Fibroblast of skin of abdomen (primary cell): ENCODE data around the gene MAGEB1. TPM values are rescaled to one million over a fixed set of nuclear protein-coding genes. Genes with fewer than 3 reads are reported as not detected.

Experiments used
- DNase-seq: peaks from one replicate; pipeline ENCODE4 v3.0.0-alpha.2; 2013
- polyA plus RNA-seq, 2 experiments: library from polyadenylated mRNA; unstranded; fragments of 120-200 nt; gene quantifications; one replicate each; pipeline ENCODE4 v1.2.1, GENCODE V29; 2013; ENCODE audit not compliant: insufficient read length in 2 of 2

MAGEB1 gene
- polyA plus RNA-seq (2013, experiment 1 of 2; ENCODE audit: insufficient read length), result not detected
- polyA plus RNA-seq (2013, experiment 2 of 2; ENCODE audit: insufficient read length), result not detected

DNA sequence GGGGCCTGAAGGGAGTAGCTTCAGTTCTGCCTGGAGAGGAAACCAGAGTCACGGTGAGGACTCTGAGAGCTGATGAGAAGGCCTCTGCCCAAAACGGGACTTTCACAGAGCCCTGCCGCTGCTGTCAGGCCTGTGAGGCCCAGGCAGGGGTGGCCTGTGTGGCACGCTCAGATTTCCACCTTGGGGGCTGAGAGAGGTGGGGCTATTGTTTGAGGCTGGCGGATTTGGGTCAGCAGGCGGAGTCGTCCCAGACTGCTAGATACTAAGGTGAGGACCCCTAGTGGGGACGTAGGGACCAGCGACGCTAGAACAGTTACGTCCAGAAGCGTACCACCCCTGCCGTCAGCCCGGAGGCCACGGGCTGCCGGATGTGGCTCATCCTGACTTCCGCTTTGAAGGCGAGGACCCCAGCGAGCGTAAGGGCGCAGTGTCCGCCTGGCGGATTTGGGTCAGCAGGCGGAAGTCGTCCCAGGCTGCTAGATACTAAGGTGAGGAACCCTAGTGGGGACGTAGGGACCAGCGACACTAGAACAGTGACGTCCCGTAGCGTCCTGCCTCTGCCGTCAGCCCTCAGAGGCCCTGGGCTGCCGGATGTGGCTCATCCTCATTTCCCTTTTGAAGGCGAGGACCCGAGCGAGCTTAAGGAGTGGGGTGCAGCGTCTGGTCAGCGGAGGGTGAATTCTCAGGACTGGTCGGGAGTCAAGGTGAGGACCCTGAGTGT, at the start of gene MAGEB1:
Gene MAGEB1, plus strand, starts transcription at position 378 of the 721 bp plus-strand sequence. CDS start 3,348 bp downstream, outside the sequence.
- DNase-seq, result no peak

GRCh38 chrX:30212172-30212571, 34.8 kb upstream of the MAGEB1 start:
- DNase-seq, result no peak

DNA sequence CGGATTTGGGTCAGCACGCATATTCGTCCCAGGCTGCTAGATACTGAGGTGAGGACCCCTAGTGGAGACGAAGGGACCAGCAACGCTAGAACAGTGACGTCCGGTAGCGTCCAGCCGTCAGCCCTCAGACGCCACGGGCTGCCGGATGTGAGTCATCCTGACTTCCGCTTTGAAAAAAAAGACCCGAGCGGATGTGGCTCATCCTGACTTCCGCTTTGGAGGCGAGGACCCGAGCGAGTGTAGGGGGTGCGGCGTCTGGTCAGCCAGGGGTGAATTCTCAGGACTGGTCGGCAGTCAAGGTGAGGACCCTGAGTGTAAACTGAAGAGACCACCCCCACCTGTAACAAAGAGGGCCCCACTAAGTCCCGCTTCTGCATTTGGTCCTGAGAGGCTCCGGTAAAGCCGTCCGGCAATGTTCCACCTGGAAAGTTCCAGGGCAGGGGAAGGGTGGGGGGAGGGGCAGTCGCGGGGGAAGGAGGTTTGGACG, 31.5 kb upstream of the MAGEB1 start, which contains the start of gene MAGEB2:
Gene MAGEB2, plus strand, starts transcription at position 207 of the 487 bp plus-strand sequence. CDS start 3,018 bp downstream, outside the sequence.
- DNase-seq, result no peak

- no peak for DNase-seq
Observed at GRCh38 chrX:30217465-30217864, 29.5 kb upstream of the MAGEB1 start.

DNA sequence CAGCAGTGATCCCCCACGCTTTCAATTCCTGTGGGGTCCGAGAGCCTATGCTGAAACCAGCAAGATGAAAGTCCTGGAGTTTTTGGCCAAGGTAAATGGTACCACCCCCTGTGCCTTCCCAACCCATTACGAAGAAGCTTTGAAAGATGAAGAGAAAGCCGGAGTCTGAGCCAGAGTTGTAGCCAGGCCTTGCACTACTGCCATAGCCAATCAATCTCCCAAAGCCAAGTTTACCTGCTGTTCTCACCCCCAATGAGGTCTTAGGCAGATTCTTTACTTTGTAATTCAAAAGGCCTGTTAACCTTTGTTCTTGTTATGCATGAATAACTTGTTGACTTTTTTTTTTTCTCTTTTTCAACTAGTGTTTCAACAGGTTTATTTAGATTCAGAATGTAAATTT, 27.6 kb upstream of the MAGEB1 start:
- no peak for DNase-seq

- DNase-seq, result no peak
Observed at GRCh38 chrX:30220661-30221060, 26.3 kb upstream of the MAGEB1 start.

- DNase-seq, result no peak
Observed at GRCh38 chrX:30224536-30224935, 22.4 kb upstream of the MAGEB1 start.

GRCh38 chrX:30228526-30228925, 18.4 kb upstream of the MAGEB1 start:
- DNase-seq, result no peak

- DNase-seq, result no peak
Observed at GRCh38 chrX:30230395-30230794, 16.6 kb upstream of the MAGEB1 start, which contains the start of gene MAGEB3. Gene MAGEB3 (plus strand): TSS chrX:30230657. CDS start chrX:30235925, 5,268 bp downstream.

GRCh38 chrX:30241724-30242415, 5.1 kb upstream of the MAGEB1 start, which contains the start of gene MAGEB4:
Gene MAGEB4 (plus strand): TSS chrX:30242000. CDS start chrX:30242136, 136 bp downstream.
- DNase-seq, result no peak

DNA sequence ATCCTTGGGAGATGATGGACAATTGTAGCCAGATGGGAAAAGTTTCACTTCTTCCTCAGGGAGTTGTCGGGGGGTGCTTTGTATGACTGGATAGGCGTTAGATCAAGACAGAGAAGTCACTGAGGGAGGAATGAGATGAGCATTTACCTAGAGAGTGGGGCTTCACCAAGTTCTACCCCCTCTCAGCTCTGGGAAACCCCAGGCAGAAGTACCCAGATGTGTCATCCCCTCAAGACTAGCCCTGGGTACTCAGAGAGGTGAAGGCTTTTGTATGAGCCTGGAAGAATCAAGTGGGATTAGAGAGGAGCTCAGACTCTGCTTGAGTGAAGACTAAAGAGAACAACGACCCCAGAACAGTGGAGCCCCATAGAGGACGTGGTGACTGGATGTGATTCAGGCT, 1.9 kb downstream of the MAGEB1 start:
- DNase-seq, result no peak

GRCh38 chrX:30253257-30253656, 6.3 kb downstream of the MAGEB1 start:
- DNase-seq, result no peak

DNA sequence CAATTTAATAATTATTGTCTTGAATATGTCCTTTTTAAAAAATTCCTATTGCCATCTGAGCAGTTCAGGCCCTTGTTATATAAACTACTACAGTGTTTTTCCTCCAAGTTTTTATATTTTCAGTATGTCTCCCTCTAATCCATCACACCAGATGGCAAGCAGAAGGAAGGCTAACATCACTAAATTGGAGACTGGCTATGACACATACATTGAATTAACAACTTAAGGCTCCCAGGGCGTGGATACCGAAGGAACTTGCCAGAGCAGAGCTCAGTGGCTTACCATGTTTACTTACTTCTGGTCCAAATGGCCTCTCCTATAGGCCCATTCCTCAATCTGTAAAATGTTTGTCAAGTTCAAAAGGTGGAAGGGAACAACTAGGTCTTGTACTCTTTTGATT, 13.0 kb downstream of the MAGEB1 start:
- DNase-seq, result no peak

GRCh38 chrX:30261012-30261411, 14.1 kb downstream of the MAGEB1 start:
- DNase-seq, result no peak

- DNase-seq, result no peak
Observed at GRCh38 chrX:30262763-30263162, 15.8 kb downstream of the MAGEB1 start.

- no peak for DNase-seq
Observed at GRCh38 chrX:30270639-30271038, 23.7 kb downstream of the MAGEB1 start.

- peak; percentile 2 for DNase-seq
Observed at GRCh38 chrX:30275498-30275897, 28.6 kb downstream of the MAGEB1 start.

DNA sequence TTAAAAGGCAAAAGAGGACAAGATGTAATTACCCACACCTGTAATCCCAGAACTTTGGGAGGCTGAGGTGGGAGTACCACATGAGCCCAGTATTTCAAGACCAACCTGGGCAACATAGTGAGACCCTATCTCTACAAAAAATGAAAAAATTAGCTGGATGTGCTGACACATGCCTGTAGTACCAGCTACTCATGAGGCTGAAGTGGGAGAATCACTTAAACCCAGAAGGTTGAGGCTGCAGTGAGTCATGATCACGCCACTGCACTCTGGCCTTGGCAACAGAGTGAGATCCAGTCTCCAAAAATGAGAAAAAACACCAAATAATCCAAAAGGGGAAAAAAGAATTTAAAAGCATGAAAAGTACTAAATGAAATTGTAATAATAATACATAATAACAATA, 31.4 kb downstream of the MAGEB1 start:
- no peak for DNase-seq

DNA sequence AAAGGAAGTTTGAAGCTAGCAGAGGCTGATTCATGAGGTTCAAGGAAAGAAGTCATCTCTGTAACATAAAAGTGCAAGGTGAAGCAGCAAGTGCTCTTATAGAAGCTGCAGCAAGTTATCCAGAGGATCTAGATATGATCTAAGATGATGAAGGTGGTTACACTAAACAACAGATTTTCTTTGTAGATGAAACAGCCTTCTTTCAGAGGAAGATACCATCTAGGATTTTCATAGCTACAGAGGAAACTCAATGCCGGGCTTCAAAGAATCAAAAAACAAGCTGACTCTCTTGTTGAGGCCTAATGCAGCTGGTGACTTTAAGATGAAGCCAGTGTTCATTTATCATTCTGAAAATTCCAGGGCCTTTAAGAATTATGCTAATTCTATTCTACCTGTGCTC, 33.5 kb downstream of the MAGEB1 start:
- no peak for DNase-seq

- no peak for DNase-seq
Observed at GRCh38 chrX:30282527-30282926, 35.6 kb downstream of the MAGEB1 start.

DNA sequence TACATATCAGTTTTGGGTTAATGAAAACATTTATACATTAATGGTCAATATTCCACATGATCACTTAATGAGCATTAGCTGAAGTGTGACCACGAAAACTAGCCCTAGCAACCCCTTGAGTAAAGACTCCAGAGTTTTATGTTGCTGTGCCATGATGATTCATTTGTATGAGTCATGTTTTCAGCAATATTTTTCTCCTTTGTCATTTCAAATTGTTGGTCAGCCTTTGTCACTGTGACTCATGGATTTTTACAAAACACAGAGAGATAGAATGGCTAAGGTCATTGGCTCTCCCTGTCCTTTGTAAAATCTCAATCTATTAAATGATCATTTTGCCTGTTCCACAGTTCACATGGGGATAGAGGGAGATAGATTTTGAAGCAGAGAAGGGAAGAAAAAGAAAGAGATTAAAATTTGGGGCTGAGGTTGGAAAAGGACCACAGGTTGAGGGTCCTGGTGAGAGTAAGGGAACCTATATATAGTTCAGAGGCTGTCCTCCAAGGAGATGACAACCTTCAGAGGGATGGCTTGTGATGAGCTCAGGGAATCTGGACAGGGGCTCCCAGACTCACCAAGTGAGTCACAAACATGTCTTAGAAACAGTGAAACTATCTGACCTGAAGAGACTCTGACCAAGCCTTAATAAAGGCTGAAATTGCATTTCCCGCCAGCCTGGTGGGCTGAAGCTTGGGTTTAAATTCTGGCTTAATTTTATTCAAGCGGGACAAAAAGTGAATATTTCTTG, 36.7 kb downstream of the MAGEB1 start:
- DNase-seq, result peak; percentile 84

DNA sequence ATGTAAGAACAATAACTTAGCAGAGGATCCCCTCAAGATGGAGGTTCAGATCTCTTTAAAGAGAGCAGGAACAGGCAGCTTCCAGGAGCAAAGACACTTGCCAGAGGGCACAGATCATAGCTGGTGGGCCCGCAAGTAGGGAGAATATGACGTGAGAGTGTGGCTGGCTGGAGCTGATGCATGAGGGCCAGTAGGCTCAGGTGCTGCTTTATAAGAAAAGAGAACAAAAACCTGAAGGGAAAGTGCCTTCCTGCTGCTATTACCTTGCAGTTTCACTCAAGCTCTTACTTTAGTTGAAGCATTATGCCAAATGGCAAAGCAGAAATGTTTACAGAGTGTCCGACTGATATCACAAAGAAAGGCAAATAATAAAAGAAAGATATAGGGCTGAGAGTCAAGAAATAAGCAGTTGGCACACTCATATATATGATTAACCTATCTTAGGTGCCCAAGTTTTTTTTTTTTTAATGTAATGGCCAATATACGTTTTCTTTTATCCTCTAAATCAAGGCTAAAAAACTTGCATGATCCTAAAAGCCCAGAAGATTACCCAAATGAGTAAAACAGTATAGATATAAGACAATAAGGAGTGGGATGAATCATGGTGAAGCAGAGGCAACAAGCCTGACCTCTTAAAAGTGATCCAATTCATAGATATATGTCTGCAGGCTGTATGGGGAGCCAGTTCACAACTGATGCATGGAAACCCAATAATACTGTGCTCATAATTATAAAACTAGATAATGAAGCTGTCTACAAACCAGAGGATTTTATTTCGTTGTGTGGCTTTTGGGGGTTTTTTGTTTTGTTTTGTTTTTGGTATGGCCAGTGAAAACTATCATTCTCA, 49.7 kb downstream of the MAGEB1 start:
- no peak for DNase-seq
